ENCODE measurements around the gene CFHR5.
"Not testable (repeated sequence)": the region's sequence is repeated elsewhere in the genome, so short reads cannot be mapped to it uniquely, and the experiment has no call there.

The CFHR5 gene

GRCh38 chr1:197024460-197024859 lies 47.1 kb downstream of the CFHR5 start:
- no peak for DNase-seq

- no peak for DNase-seq
These were observed 50.0 kb downstream of the CFHR5 start for GRCh38 chr1:197027359-197027758.

- no peak for DNase-seq
These were observed 52.4 kb downstream of the CFHR5 start for GRCh38 chr1:197029749-197030148.

GRCh38 chr1:197034631-197035339 lies 57.4 kb downstream of the CFHR5 start:
- DNase-seq: not testable (repeated sequence)

- no peak for DNase-seq
These were observed 59.5 kb downstream of the CFHR5 start for GRCh38 chr1:197036861-197037260.

GRCh38 chr1:197041486-197042353 lies 64.4 kb downstream of the CFHR5 start:
- DNase-seq: no peak

GRCh38 chr1:197042676-197043341 lies 65.5 kb downstream of the CFHR5 start:
- DNase-seq: no peak

- no peak for DNase-seq
These were observed 71.7 kb downstream of the CFHR5 start for GRCh38 chr1:197049100-197049499.
